OCI-LY1 (cell line): ENCODE data around the gene TOX2.

ENCODE experiments used
- H2AFZ ChIP-seq: fragments of 200-600 bp; sonication (generic), shearing (Covaris generic); 2 replicates; pipeline ENCODE4 v1.6.0; 2014; ENCODE audit warnings: antibody characterized with exemption, mild to moderate bottlenecking, low read length
- H3F3A ChIP-seq: fragments of 200-600 bp; sonication (generic), shearing (Covaris generic); 2 replicates; pipeline ENCODE4 v1.6.0; 2014; ENCODE audit warnings: mild to moderate bottlenecking, antibody characterized with exemption, low read length, moderate library complexity; ENCODE audit not compliant: insufficient read depth
- H3K27ac ChIP-seq: fragments of 200-600 bp; sonication (generic); 2 replicates; pipeline ENCODE4 v1.5.1; 2014; ENCODE audit warnings: low read length, mixed run types, mild to moderate bottlenecking, low read depth; ENCODE audit not compliant: poor library complexity, severe bottlenecking
- H3K27me3 ChIP-seq: fragments of 200-600 bp; sonication (generic); 2 replicates; pipeline ENCODE4 v1.6.0; 2014; ENCODE audit warnings: antibody characterized with exemption, mild to moderate bottlenecking, low read length, moderate library complexity; ENCODE audit not compliant: insufficient read depth
- H3K36me3 ChIP-seq: fragments of 200-600 bp; sonication (generic); 2 replicates; pipeline ENCODE4 v1.6.1; 2014; ENCODE audit warnings: mild to moderate bottlenecking, antibody characterized with exemption, low read length, moderate library complexity, mixed read lengths; ENCODE audit not compliant: insufficient read depth
- H3K4me1 ChIP-seq: fragments of 200-600 bp; sonication (generic); 2 replicates; pipeline ENCODE4 v1.5.1; 2014; ENCODE audit warnings: mild to moderate bottlenecking, low read length, moderate library complexity; ENCODE audit not compliant: insufficient read depth, severe bottlenecking
- H3K4me2 ChIP-seq: fragments of 200-600 bp; sonication (generic), shearing (Covaris generic); 2 replicates; pipeline ENCODE4 v1.6.1; 2014; ENCODE audit warnings: low read length
- H3K4me3 ChIP-seq: fragments of 200-600 bp; sonication (generic); 2 replicates; pipeline ENCODE4 v1.5.1; 2014; ENCODE audit warnings: low read length, low read depth, mild to moderate bottlenecking, mixed read lengths; ENCODE audit not compliant: poor library complexity, severe bottlenecking
- H3K79me2 ChIP-seq: fragments of 200-600 bp; shearing (Covaris generic); 2 replicates; pipeline ENCODE4 v1.6.1; 2016; ENCODE audit warnings: mixed run types, low read length, mixed read lengths; ENCODE audit not compliant: insufficient read depth
- H3K9ac ChIP-seq: fragments of 200-600 bp; sonication (generic), shearing (Covaris generic); 2 replicates; pipeline ENCODE4 v1.6.1; 2014; ENCODE audit warnings: mild to moderate bottlenecking, low read length, mixed read lengths
- H3K9me2 ChIP-seq: fragments of 200-600 bp; sonication (generic), shearing (Covaris generic); 2 replicates; pipeline ENCODE4 v1.6.1; 2014; ENCODE audit warnings: low read depth, mild to moderate bottlenecking, low read length, mixed read lengths
- H3K9me3 ChIP-seq: fragments of 200-600 bp; shearing (Covaris generic); 2 replicates; pipeline ENCODE4 v1.6.1; 2014; ENCODE audit warnings: low read length, mixed read lengths
- H4K20me1 ChIP-seq: fragments of 200-600 bp; sonication (generic), shearing (Covaris generic); 2 replicates; pipeline ENCODE4 v1.6.0; 2016; ENCODE audit warnings: mild to moderate bottlenecking, low read length; ENCODE audit not compliant: insufficient read depth
- EZH2 ChIP-seq: fragments of 200-600 bp; sonication (generic), shearing (Covaris generic); IDR thresholded peaks from 2 replicates; pipeline ENCODE4 v1.8.0; 2017; ENCODE audit warnings: borderline replicate concordance, mixed run types, mild to moderate bottlenecking, antibody characterized with exemption, low read length, moderate library complexity, mixed read lengths
- TF ChIP-seq, protein P1 (sequence below): fragments of 200-600 bp; sonication (generic), shearing (Covaris generic); IDR thresholded peaks from 2 replicates; pipeline ENCODE4 v1.5.1; 2017; ENCODE audit warnings: mild to moderate bottlenecking, antibody characterized with exemption, low read length, moderate library complexity, mixed read lengths

The TOX2 gene

DNA sequence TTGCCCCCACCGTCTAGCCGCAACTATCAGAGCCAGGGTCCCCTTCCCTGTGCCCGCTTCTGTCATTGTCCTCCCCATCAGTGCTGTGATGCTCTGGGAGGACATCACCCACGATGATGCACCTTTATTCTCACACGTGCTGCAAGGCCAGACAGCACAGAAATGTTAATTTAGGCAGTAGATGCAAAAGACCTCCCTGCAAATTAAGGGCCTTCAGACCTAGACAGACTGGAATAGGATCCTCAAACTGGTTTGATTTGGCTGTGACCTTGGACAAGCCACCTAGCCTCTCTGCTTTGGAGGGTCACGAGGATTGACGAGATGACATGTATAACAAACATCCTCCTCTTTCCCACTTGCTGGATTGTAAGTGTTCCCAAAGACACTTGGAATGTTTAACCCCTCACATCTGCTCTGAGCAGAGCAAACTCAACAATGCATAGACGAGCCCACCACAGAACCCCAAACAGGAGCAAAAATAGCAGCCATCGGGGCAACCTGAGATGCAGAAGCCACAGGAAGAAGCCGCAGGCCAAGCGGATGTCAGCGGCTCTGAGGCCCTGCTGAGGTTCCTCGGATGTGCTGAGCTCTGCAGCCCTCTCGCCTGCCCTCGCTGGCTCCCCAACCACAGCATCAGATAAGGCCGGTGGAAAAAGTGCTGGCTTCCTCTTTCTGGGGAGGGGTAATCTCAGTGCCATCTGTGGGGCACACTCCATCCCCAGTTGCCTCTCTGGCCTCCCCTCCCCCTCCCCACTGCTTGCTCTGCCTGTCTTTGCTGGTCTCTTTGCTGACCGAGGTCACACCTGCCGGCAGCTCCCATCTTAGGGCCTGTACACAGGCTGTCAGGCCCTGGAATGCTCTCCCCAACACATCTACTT lies 35.3 kb downstream of the TOX2 start:
- Histone ChIP-seq H3K9me3 (no peaks in the 10 kb centered on the region), H3K27ac (peak overlapping the region; percentile 53), H3K4me3 (no peak overlapping the region), H3K4me2 (peak overlapping the region; percentile 39; the same call in 1 of the 2 replicates), H3F3A (no peaks in the 10 kb centered on the region), H3K79me2 (no peaks in the 10 kb centered on the region), H4K20me1 (no peaks in the 10 kb centered on the region), H3K36me3 (no peaks in the 10 kb centered on the region), H3K9me2 (no peaks in the 10 kb centered on the region), H3K9ac (no peak overlapping the region), H3K4me1 (peaks cover 84% of the 10 kb centered on the region), H2AFZ (no peak overlapping the region), H3K27me3 (no peaks in the 10 kb centered on the region)
- no peak for TF ChIP-seq EZH2
- TF ChIP-seq, protein P1, sequence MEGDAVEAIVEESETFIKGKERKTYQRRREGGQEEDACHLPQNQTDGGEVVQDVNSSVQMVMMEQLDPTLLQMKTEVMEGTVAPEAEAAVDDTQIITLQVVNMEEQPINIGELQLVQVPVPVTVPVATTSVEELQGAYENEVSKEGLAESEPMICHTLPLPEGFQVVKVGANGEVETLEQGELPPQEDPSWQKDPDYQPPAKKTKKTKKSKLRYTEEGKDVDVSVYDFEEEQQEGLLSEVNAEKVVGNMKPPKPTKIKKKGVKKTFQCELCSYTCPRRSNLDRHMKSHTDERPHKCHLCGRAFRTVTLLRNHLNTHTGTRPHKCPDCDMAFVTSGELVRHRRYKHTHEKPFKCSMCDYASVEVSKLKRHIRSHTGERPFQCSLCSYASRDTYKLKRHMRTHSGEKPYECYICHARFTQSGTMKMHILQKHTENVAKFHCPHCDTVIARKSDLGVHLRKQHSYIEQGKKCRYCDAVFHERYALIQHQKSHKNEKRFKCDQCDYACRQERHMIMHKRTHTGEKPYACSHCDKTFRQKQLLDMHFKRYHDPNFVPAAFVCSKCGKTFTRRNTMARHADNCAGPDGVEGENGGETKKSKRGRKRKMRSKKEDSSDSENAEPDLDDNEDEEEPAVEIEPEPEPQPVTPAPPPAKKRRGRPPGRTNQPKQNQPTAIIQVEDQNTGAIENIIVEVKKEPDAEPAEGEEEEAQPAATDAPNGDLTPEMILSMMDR: no peak

DNA sequence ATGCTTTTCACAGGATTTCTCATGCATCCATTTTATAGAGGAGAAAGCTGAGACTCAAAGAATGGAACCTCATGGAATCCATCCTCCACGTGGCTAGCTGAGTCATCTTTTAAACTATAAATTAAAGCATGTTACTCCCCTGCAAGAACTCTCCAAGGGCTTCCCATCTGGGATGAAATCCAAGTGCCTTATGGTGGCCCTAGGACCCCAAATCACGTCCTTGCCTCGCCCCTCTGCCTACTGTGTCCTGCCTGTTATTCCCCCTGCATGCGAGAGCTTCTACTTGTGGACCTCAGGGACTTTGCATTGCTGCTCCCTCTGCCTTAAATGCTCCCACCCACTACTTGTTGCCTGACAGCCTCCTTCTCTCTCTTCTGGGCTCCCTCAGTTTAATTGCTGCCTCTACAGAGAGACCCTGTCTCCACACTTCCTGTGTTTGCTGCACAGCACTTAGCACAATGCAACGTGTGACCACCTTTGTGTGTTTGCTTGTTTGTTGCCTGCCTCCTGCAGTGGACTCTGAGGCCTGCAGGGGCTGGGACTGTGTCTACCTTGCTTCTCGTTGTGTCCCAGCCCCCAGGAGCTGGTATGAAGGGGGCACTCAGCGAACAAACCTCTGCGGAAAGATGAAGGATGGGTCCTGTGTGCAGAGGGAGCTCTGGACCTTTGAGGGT lies 39.4 kb downstream of the TOX2 start:
- Histone ChIP-seq H4K20me1 (no peaks in the 10 kb centered on the region), H3K9ac (peak overlapping the region; percentile 58), H3K4me3 (peak overlapping the region; percentile 1), H2AFZ (no peak overlapping the region), H3K9me2 (no peaks in the 10 kb centered on the region), H3K9me3 (peaks cover 8% of the 10 kb centered on the region), H3F3A (no peaks in the 10 kb centered on the region), H3K27ac (peak overlapping the region; percentile 91), H3K4me1 (peaks cover 67% of the 10 kb centered on the region), H3K27me3 (no peaks in the 10 kb centered on the region), H3K36me3 (no peaks in the 10 kb centered on the region; the same call in 1 of the 2 replicates), H3K4me2 (peak overlapping the region; percentile 54), H3K79me2 (no peaks in the 10 kb centered on the region)
- TF ChIP-seq, protein P1: no peak
- no peak for TF ChIP-seq EZH2

DNA sequence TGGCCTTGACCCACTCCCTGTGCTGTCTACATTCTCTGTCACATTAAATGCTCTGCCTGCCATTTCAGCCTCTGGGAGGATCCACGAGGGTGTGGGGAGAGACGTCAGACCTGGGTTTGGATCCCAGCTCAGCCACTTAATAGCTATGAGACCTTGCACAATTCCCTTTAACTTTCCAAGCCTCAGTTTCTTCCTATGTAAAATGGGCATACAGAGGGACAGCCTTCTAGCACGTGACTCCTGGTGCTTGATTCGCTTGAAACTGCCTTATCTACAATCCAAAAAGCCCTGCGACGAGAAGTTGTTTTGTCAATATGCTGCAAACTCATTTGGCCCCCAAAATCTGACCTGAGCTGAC lies 40.0 kb downstream of the TOX2 start:
- Histone ChIP-seq H2AFZ (no peak overlapping the region), H3K9me3 (peaks cover 8% of the 10 kb centered on the region), H3K9me2 (no peaks in the 10 kb centered on the region), H3K4me3 (peak overlapping the region; percentile 1), H4K20me1 (no peaks in the 10 kb centered on the region), H3F3A (no peaks in the 10 kb centered on the region), H3K9ac (peak overlapping the region; percentile 58), H3K27me3 (no peaks in the 10 kb centered on the region), H3K27ac (peak overlapping the region; percentile 91), H3K4me2 (peak overlapping the region; percentile 54), H3K79me2 (no peaks in the 10 kb centered on the region), H3K36me3 (no peaks in the 10 kb centered on the region; the same call in 1 of the 2 replicates), H3K4me1 (peaks cover 67% of the 10 kb centered on the region)
- no peak for TF ChIP-seq EZH2
- TF ChIP-seq, protein P1: no peak
